GM12801 (cell line): ENCODE measurements around the gene SOS2.

Source experiments
- CTCF ChIP-seq: IDR thresholded peaks from one replicate; pipeline ENCODE4 v1.5.1; 2011; ENCODE audit warnings: control low read depth; ENCODE audit not compliant: insufficient read length; ENCODE audit errors: extremely low read depth

SOS2 gene

GRCh38 chr14:50069325-50069724 is 162.1 kb downstream of the SOS2 start:
- no peak for TF ChIP-seq CTCF

GRCh38 chr14:50068496-50068895 is 162.9 kb downstream of the SOS2 start:
- TF ChIP-seq CTCF: no peak

GRCh38 chr14:50067723-50068495 is 163.5 kb downstream of the SOS2 start:
- TF ChIP-seq CTCF: no peak
